ENCODE data around the gene GPR149.
"Not testable (repeated sequence)": the region's sequence is repeated elsewhere in the genome, so short reads cannot be mapped to it uniquely, and the experiment has no call there.

The GPR149 gene

GRCh38 chr3:154430014-154430413 is at the start of gene GPR149:
GPR149 (minus strand) TSS chr3:154430190; CDS start chr3:154429615, 575 bp downstream.
- DNase-seq: no peak

- DNase-seq: no peak
These were observed 43.8 kb upstream of the GPR149 start for GRCh38 chr3:154473769-154474168.

- no peak for DNase-seq
These were observed 39.6 kb upstream of the GPR149 start for GRCh38 chr3:154469585-154469984.

DNA sequence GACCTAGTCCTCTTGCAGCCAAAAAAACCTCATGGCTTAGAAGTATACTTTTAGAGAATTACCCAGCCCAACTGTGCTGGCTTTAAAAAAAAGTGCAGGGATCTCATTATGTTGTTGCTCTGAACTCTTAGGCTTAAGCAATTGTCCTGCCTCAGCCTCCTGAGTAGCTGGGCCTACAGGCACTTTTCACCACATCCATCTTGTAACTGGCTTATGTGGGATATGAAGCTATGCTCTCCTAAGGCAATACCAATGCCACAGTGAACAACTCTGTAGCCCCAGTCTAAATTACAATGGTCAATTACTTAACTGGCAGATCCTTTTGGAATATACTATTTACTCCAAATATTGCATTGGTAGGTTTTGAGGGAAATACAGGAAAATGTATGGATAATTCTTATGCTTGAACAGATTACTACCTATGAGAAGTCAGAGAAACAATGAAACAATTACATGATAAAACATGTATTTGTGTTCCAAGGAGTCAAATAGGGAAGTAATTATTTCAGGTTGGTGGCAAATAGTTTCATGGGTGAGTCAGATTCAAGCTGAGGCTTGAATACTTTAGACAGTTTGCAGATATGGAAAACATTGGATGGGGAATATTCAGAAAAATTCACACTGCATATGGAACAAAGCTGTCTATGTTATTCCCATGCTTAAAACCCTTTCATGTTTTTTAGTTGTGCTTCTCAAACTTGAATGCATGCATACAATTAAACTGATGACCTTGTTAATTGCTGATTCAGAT is 34.6 kb upstream of the GPR149 start:
- no peak for DNase-seq

DNA sequence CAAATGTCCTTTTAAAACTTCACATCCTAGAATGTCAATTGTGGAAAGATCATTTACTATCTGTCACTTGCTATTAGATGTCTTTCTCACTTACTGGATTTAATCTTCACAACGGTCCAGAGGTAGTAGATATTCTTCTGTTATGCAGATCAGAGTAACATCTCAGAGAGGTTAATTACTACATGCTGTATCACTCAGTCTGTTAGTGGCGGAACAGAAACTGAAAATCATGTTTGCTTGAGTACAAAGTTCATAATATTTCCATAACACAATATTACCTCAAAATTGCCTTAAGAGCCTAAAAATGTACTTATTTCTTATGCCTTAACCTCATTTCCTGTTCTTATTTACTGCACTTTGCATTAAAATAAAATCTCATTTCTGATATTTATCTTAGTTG is 28.6 kb upstream of the GPR149 start:
- DNase-seq: no peak

DNA sequence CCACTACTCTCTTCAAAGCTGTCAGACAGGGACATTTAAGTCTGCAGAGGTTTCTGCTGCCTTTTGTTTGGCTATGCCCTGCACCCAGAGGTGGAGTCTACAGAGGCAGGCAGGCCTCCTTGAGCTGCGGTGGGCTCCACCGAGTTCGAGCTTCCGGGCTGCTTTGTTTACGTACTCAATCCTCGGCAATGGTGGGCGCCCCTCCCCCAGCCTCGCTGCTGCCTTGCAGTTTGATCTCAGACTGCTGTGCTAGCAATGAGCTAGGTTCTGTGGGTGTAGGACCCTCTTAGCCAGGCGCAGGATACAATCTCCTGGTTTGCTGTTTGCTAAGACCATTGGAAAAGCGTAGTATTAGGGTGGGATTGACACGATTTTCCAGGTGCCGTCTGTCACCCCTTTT is 9.1 kb upstream of the GPR149 start:
- DNase-seq: not testable (repeated sequence)

DNA sequence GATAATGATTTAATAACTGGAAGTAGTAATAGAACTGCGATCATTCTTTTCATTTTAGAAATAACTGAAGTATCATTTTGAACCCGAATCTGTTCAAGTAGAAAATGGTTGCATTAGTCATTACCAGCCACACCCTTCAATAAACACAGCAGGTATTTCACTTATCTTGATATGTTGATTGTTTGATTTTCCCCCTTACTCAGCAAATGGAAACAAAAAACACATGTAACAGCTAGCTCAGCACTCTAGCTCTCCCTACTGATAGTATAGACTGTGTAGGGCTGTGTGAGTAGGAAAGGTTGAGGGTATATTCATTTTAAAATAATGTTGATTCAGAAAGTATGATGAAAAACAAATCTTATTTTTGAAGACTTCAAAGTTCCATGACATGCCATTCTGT is 1.1 kb upstream of the GPR149 start:
- DNase-seq: no peak

- no peak for DNase-seq
These were observed 1.4 kb downstream of the GPR149 start for GRCh38 chr3:154428286-154429206.

DNA sequence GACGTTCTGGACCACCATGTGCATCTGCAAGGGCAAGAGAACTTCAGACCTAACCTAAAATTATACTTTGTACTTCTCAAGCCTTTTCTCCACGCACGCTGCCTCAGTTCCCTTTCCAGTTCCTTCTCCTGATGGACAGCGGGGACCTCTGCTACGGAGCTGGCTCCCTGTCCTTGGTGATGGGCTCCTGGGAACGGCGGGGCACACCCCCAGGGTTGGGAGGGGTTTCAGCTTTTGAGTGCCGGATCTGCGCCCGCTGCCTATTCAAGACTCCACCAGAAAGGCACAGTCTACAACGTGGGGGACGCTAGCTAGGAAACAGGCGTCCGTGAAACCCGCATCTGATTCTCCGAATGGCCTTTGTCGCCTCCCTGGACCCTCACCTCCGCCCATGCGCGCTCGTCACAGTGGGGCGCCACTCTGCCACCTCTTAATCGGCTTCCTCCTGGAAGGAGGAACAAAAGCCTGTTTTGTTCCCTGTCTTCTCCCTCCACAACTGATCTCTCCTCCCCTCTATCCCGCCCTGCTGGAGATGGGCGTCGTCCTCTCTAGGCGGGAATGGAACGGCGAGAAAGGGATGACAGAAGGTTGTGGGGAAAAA is 2.2 kb downstream of the GPR149 start:
- no peak for DNase-seq

- DNase-seq: no peak
These were observed 7.3 kb downstream of the GPR149 start for GRCh38 chr3:154422694-154423093.

DNA sequence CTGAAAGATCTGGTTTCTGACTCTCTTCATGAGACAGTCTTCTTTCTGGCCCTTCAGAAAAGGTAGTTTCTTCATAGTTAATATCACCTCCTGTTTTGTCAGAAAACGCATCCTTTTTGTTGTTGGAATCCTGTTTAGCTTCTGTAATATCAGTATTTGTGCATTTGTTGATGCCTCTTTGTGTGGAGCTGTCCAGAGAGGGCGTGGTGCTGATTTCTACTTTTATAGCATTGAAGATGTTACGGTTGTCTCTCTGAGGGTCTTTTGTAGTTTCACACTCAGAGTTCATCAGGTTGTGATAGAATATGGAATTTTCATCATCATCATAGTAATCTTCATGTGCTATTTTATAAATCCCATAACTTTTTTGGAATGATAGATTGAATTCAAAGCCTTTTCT is 8.9 kb downstream of the GPR149 start:
- no peak for DNase-seq

- DNase-seq: no peak
These were observed 31.7 kb downstream of the GPR149 start for GRCh38 chr3:154398084-154398967.

DNA sequence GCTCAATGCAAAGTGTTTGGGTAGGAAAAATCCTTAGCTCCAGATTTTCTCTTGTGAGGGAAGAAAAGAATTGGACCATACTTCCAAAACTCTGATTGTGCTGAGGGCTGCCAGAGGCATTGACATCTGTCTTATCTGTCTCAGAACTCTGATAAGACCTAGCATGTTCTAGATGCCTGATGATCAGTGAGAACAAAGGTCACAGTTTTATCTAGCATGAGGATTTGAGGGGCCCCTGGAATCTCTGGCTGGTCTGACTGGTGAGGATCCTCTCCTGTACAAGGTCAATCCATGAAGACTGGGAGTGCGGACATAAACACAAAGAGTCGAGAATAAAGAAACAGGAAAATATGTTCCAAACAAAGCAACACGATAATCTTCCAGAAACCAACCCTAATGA is 40.1 kb downstream of the GPR149 start:
- DNase-seq: no peak

DNA sequence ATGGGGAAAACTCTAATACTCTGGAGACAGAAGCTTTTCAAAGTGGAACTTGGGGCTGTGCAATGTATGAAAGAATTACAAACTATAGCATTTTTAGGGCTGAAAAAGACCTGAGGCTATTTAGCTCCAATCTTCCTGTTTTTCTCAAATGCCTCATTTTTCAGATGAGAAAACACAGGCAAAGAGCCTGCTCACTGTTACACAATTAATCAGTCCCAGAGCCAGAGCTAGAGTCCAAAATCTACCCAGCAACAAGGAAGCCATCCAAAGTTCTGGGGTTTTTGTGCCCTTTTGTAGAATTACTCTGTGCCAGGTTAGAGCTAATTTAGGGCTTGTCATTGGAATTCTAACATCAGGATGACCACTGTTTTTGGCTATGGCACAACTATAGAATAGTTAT is 45.5 kb downstream of the GPR149 start:
- no peak for DNase-seq

- DNase-seq: no peak
These were observed 51.7 kb downstream of the GPR149 start for GRCh38 chr3:154378311-154378710.

- DNase-seq: no peak
These were observed 62.8 kb downstream of the GPR149 start for GRCh38 chr3:154367221-154367620.

DNA sequence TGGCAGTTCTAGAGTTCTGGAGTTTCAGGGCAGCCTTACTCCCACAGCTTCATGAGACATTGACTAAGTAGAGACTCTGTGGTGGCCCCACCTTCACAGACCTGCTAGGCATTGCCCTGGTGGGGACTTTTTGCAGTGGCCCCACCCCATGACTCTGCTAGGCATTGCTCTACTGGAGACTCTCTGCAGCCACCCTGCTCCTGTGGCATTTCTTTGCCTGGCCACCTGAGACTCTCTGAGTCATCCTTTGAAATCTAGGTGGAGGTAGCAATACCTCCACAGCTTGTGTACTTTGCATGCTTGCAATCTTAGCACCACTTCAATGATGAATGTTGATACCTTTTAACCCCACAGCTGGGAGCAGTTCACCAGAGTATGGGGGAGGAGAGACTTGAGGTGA is 65.1 kb downstream of the GPR149 start:
- DNase-seq: no peak

DNA sequence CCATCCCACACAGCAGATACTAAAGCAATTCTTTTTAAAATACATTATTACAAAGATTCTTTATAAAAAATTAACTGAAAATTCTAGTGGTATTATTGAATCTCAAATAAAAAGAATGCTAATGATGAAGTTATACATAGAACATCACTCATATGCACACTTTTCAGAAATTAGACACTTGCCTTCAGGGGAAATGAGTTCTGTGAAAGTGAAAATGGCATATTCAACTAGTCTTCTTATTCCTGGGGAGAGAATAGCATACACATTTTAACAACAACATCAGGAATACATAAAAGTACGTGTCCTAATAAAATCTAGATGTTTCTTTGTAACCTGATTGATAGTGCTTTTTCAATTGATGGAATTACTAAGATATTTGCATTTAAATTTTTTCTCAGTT is 68.9 kb downstream of the GPR149 start:
- DNase-seq: no peak

DNA sequence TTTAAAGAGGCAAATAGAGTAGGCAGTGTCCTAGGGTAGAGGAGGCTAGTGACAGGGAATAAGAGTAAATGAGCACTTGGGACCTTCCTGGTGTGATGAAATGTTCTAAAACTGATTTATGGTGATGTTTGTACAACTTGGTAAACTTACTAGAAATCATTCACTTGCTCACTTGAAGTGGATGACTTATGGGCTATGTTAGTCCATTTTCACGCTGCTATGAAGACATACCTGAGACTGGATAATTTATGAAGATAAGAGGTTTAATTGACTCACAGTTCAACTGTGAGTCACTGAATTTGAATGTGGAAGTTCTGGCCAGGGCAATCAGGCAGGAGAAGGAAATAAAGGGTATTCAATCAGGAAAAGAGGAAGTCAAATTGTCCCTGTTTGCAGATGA is 74.0 kb downstream of the GPR149 start:
- DNase-seq: no peak

DNA sequence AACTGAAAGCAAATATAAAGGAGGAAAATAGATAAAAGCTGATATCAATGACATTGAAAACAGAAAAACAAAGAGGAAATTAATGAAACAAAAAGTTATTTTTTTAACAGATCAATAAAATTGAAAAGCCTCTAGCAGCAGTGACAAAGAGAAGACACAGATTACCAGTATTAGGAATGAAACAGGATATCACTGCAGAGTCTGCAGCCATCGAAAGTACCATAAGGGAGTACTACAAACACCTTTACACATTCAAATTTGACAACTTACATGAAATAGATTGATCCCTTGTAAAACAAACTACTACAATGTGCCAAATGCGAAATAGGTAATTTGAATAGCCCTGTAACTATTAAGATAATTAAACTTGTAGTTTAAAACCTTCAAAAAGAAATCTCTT is 80.8 kb downstream of the GPR149 start:
- no peak for DNase-seq

DNA sequence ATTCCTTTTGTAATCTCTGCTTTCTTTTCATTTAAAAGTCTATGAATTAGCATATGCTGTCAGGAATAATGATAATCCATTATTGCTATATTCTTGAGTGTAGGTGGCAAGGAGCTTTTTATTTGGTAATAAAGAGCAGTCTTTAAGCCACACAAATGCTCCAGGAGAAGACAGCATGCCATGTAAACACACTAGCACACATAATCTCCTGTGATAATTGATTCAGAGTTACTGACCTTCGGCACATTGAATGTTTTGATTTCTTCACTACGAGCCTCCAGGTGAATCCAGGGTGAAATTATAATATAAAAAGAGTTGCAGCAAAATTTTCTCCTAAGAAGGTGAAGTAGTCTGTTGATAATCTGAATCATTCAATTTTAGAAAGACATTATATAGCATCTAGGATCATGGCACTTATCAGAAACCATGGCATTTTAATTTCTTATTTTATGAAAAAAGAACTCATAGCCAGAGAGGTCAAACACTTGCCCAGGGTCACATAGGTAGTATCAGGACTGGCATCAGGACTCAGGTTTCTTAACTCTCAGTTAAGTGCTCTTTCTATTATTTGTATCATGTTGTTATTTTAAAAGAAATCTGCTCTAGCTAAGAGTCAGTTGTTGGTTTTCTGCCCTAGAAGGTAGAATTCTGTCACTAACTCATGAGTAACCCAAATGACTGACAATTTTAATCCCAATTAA is 84.4 kb downstream of the GPR149 start:
- DNase-seq: no peak

GRCh38 chr3:154338570-154338969 is 91.4 kb downstream of the GPR149 start:
- no peak for DNase-seq

All from amniotic stem cell (primary cell).